NCI-H1092 (cell line): ENCODE data around the gene NKAPD1.
"Not testable (repeated sequence)": the region's sequence is repeated elsewhere in the genome, so short reads cannot be mapped to it uniquely, and the experiment has no call there.

Experiments
- DNase-seq: peaks from one replicate; lab custom pipeline; 2025; lab: John Stamatoyannopoulos, UW

NKAPD1 gene

GRCh38 chr11:112073941-112074811 lies at the start of gene NKAPD1, which contains the start of gene PIH1D2:
NKAPD1 (plus strand) TSS chr11:112074299; CDS start chr11:112075575, 1,276 bp downstream.
PIH1D2 (minus strand) TSS chr11:112074017; CDS start chr11:112073174, 843 bp downstream.
- DNase-seq = peak; percentile 93

- peak; percentile 94 for DNase-seq
Measured at GRCh38 chr11:112024773-112025678, 49.1 kb upstream of the NKAPD1 start, which contains the start of gene DLAT. DLAT (plus strand) TSS chr11:112025408; CDS start chr11:112025473, 65 bp downstream.

- DNase-seq = no peak
Measured at GRCh38 chr11:112025707-112026106, 48.4 kb upstream of the NKAPD1 start.

GRCh38 chr11:112026784-112027410 lies 47.2 kb upstream of the NKAPD1 start:
- not testable (repeated sequence) for DNase-seq

- DNase-seq = no peak
Measured at GRCh38 chr11:112029460-112029859, 44.6 kb upstream of the NKAPD1 start.

- no peak for DNase-seq
Measured at GRCh38 chr11:112033902-112034301, 40.2 kb upstream of the NKAPD1 start.

GRCh38 chr11:112037527-112037926 lies 36.6 kb upstream of the NKAPD1 start:
- no peak for DNase-seq

GRCh38 chr11:112042161-112042960 lies 31.7 kb upstream of the NKAPD1 start:
- DNase-seq = no peak

- no peak for DNase-seq
Measured at GRCh38 chr11:112042961-112043304, 31.2 kb upstream of the NKAPD1 start.

- DNase-seq = no peak
Measured at GRCh38 chr11:112044961-112045360, 29.1 kb upstream of the NKAPD1 start.

- not testable (repeated sequence) for DNase-seq
Measured at GRCh38 chr11:112046647-112047046, 27.5 kb upstream of the NKAPD1 start.

GRCh38 chr11:112048256-112048655 lies 25.8 kb upstream of the NKAPD1 start:
- not testable (repeated sequence) for DNase-seq

- DNase-seq = no peak
Measured at GRCh38 chr11:112049777-112050176, 24.3 kb upstream of the NKAPD1 start.

- DNase-seq = no peak
Measured at GRCh38 chr11:112050721-112051120, 23.4 kb upstream of the NKAPD1 start.

- no peak for DNase-seq
Measured at GRCh38 chr11:112051768-112052167, 22.3 kb upstream of the NKAPD1 start.

GRCh38 chr11:112057170-112057569 lies 16.9 kb upstream of the NKAPD1 start:
- no peak for DNase-seq

GRCh38 chr11:112058103-112058502 lies 16.0 kb upstream of the NKAPD1 start:
- DNase-seq = no peak

GRCh38 chr11:112062923-112063322 lies 11.2 kb upstream of the NKAPD1 start:
- DNase-seq = no peak

- no peak for DNase-seq
Measured at GRCh38 chr11:112082729-112083128, 8.6 kb downstream of the NKAPD1 start.

- DNase-seq = no peak
Measured at GRCh38 chr11:112085822-112086421, 11.8 kb downstream of the NKAPD1 start.
